HG03457 (cell line): ENCODE measurements around the gene RUBCNL.

Experiments used
- ATAC-seq: cut with Tn5 transposase; IDR thresholded peaks from one replicate; pipeline ENCODE4 v1.9.1; 2021; ENCODE audit warnings: moderate number of reproducible peaks; ENCODE audit not compliant: unreplicated experiment

Gene RUBCNL

GRCh38 chr13:46313024-46313423 lies 74.0 kb downstream of the RUBCNL start:
- ATAC-seq, result no peak

DNA sequence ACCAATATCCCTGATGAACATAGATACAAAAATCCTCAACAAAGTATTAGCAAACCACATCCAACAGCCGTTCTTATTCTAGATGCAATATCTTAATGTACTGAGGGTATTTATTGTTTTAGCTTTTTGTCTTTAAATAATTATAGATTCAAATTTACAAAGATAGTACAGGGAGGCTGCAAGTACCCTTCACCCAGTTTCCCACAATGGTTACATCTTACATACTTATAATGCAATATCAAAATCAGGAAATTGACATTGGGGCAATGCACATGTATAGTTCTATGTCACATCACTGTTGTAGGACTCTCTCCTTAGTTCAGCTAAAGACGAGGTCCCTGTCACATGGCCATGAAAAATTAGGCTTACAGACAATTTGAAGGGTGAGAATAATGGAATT lies 75.8 kb downstream of the RUBCNL start:
- ATAC-seq, result no peak

DNA sequence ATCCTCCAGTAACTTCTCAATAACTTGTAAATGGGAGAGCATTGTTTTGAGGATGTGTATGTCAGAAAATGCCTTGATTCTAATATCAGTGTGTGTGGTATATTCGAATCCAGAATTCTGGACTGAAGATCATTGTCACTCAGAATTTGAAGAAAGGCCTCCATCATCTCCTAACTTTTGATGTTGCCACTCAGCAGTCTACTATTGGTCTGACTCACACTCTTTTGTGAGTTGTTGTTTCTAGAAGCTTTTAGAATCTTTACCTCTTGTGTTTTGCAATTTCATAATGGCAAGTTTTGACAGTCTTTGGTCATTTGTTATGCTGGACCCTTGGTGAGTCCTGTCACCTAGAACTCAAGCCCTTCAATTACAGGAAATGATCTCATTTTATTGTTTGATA lies 77.0 kb downstream of the RUBCNL start:
- ATAC-seq, result no peak

GRCh38 chr13:46307554-46307953 lies 79.5 kb downstream of the RUBCNL start:
- ATAC-seq, result no peak

GRCh38 chr13:46304546-46304945 lies 82.5 kb downstream of the RUBCNL start:
- ATAC-seq, result no peak

DNA sequence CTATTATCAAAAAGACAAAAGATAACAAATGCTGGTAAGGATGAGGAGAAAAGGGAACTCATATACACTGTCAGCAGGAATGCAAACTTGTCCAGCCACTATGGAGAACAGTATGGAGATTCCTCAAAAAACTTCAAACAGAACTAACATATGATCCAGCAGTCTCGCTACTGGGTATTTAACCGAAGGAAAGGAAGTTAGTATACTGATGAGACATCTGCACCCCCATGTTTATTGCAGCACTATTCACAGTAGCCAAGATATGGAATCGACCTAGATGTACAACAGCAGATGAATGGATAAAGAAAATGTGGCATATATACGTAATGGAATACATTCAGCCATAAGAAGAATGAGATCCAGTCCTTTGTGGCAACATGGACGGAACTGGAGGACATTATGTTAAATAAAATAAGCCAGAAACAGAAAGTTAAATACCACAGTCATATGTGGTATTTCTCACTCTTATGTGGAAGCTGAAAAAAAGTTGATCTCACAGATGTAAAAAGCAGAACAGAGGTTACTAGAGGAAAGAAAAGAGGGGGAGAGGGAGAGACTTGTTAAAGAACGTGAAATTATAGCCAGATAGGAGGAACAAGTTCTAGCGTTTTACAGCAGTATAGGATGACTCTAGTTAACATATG lies 83.2 kb downstream of the RUBCNL start:
- no peak for ATAC-seq

- no peak for ATAC-seq
Measured at GRCh38 chr13:46297361-46297811, 89.7 kb downstream of the RUBCNL start.

GRCh38 chr13:46296921-46297320 lies 90.1 kb downstream of the RUBCNL start:
- ATAC-seq, result no peak

DNA sequence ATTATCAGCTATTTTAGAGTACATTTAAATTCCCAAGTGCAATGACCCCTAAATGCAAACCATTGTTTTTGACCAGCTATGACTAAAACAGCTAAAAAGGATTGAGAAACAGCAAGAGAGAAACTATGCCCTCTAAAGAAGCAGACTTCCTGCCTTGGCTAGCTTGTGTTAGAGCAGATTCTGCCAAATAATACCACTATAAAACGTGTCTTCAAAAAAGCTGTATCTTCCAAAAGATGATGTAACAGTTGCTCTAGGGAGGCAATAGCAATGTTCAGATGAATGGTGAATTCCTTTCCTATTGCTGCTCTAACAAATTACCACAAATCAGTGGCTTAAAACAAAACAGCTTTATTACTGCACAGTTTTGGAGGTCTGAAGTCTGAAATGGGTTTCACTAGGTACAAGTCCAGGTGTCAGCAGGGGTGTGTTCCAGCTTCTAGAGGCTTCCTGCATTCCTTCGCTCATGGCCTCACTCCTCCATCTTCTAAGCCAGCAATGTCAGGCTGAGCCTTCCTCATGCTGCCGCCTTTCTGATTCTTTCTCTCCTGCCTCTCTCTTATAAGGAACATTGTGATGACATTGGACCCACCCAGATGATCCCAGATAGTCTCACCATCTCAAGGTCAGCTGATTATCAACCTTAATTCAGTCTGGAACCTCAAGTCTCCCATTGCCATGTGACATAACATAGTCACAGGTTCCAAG lies 90.8 kb downstream of the RUBCNL start:
- no peak for ATAC-seq

DNA sequence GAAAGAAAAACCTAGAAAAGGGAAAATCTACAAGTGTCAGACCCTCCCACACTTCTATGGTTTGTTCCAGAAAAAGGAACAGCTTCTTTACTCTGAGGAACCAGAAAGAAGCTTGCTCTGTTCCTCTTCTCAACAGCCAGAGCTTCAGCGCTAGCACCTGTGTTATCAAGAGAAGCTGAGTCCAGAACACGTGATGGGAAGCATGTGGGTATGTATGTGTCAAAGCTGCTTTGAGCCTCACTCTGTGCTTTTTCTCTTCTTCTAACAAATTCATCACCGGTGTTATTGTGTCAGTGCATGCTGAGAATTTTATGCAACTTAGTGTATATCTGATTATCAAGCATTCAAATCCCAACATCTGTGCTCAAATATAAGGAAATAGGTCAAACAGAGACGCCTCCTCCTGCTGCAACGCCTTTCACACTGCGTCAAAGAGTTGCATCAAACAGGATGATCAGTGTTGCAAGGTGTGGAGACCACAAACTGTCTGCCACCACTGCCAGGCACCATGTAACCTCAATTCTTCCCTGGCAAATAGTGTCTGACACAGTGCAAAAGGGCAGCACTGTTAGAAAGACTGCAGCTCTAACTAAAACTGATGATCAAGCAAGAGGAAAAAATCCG lies 91.4 kb downstream of the RUBCNL start:
- no peak for ATAC-seq

- ATAC-seq, result no peak
Measured at GRCh38 chr13:46293436-46293835, 93.6 kb downstream of the RUBCNL start.
